ENCODE measurements around the gene GUCA2B. TPM values are rescaled to one million over a fixed set of nuclear protein-coding genes. Genes with fewer than 3 reads are reported as not detected.
A peak's percentile ranks its signal among the peaks of the same experiment; 100 is the strongest.

The GUCA2B gene
- total RNA-seq, 2 donors from 2014 or later: not detected

GRCh38 chr1:42164551-42165420 is 11.6 kb downstream of the GUCA2B start, which contains the start of gene GUCA2A:
GUCA2A (minus strand) TSS chr1:42164745; CDS start chr1:42164712, 33 bp downstream.
- DNase-seq (ENCODE audit: low spot score): no peak
- no peaks in the 10 kb centered on the region for H3K27me3 ChIP-seq
- H3K27ac ChIP-seq: peak within 1 kb of the TSS in 1 of 2 donors; percentile 42
- H3K4me3 ChIP-seq: no peak within 1 kb of the TSS
- TF ChIP-seq, protein P1, sequence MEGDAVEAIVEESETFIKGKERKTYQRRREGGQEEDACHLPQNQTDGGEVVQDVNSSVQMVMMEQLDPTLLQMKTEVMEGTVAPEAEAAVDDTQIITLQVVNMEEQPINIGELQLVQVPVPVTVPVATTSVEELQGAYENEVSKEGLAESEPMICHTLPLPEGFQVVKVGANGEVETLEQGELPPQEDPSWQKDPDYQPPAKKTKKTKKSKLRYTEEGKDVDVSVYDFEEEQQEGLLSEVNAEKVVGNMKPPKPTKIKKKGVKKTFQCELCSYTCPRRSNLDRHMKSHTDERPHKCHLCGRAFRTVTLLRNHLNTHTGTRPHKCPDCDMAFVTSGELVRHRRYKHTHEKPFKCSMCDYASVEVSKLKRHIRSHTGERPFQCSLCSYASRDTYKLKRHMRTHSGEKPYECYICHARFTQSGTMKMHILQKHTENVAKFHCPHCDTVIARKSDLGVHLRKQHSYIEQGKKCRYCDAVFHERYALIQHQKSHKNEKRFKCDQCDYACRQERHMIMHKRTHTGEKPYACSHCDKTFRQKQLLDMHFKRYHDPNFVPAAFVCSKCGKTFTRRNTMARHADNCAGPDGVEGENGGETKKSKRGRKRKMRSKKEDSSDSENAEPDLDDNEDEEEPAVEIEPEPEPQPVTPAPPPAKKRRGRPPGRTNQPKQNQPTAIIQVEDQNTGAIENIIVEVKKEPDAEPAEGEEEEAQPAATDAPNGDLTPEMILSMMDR (IDR thresholded peaks at IDR 0.05): no peak
- peaks cover 0 to 21% of the 10 kb centered on the region in 2 donors for H3K4me1 ChIP-seq
- H3K36me3 ChIP-seq: no peaks in the 10 kb centered on the region
- H3K9me3 ChIP-seq: peaks cover 0 to 7% of the 10 kb centered on the region in 2 donors

DNA sequence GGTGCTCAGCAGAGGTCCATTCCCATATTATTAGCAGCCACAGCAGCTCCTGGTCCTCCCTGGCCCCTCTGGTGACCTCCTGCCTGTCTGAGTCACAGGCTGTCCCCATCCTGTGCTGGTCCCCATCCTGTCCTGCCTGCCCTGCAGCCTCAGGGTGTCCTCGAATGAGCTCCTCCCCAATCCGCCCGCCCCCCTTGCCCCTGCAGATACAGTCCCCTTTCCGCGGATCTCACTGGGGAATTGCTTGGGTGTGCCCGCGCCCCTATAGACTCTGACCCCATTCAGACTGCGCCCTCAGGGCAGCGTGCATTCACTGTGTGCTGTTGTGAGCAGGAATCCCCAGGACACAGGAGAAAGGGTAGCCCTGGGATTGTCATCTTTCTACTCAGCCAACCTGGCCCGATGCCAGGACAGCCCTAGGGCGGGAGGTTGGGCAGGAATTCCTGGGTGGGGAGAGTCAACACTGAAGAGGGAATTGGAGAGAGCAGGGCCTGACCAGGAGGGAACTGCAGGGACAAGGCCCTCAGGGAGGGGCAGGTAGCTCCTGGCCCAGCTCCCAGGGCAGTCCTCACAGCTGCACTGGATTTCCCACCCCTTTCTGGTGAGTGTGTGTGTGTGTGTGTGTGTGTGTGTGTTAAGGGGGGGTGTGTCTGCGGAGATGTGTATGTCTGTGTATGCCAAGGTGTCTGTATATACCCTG is 12.5 kb downstream of the GUCA2B start:
- peaks cover 0 to 21% of the 10 kb centered on the region in 2 donors for H3K4me1 ChIP-seq
- peak overlapping the region in 1 of 2 donors; percentile 42 for H3K27ac ChIP-seq
- DNase-seq (ENCODE audit: low spot score): no peak
- TF ChIP-seq, protein P1 (IDR thresholded peaks at IDR 0.05): no peak
- H3K9me3 ChIP-seq: peaks cover 0 to 6% of the 10 kb centered on the region in 2 donors
- H3K4me3 ChIP-seq: no peak overlapping the region
- no peaks in the 10 kb centered on the region for H3K27me3 ChIP-seq
- H3K36me3 ChIP-seq: no peaks in the 10 kb centered on the region

GRCh38 chr1:42167611-42168390 is 14.6 kb downstream of the GUCA2B start:
- Histone ChIP-seq H3K27me3 (no peaks in the 10 kb centered on the region), H3K36me3 (no peaks in the 10 kb centered on the region), H3K4me3 (no peak overlapping the region), H3K4me1 (peaks cover 0 to 39% of the 10 kb centered on the region in 2 donors), H3K9me3 (no peaks in the 10 kb centered on the region), H3K27ac (no peak overlapping the region)
- peak; percentile 28 for DNase-seq (ENCODE audit: low spot score)
- TF ChIP-seq, protein P1 (IDR thresholded peaks at IDR 0.05): no peak

- H3K4me1 ChIP-seq: peaks cover 0 to 44% of the 10 kb centered on the region in 2 donors
Measured at GRCh38 chr1:42168391-42168670, 15.1 kb downstream of the GUCA2B start.

GRCh38 chr1:42168763-42169162 is 15.6 kb downstream of the GUCA2B start:
- Histone ChIP-seq H3K9me3 (no peaks in the 10 kb centered on the region), H3K4me3 (no peak overlapping the region), H3K27ac (no peak overlapping the region), H3K36me3 (no peaks in the 10 kb centered on the region), H3K4me1 (peaks cover 0 to 48% of the 10 kb centered on the region in 2 donors), H3K27me3 (no peaks in the 10 kb centered on the region)
- TF ChIP-seq, protein P1 (IDR thresholded peaks at IDR 0.05): no peak
- no peak for DNase-seq (ENCODE audit: low spot score)

More at GRCh38 chr1:42168391-42168670, 15.1 kb downstream of the GUCA2B start:
- Histone ChIP-seq H3K9me3 (no peaks in the 10 kb centered on the region), H3K4me3 (no peak overlapping the region), H3K27me3 (no peaks in the 10 kb centered on the region), H3K27ac (no peak overlapping the region), H3K36me3 (no peaks in the 10 kb centered on the region)
- TF ChIP-seq, protein P1 (IDR thresholded peaks at IDR 0.05): no peak
- DNase-seq (ENCODE audit: low spot score): no peak

All from right atrium auricular region (tissue), 2 donors.